ENCODE data around the gene NOL9. TPM values are rescaled to one million over a fixed set of nuclear protein-coding genes. Genes with fewer than 3 reads are reported as not detected.

The NOL9 gene
- total and polyA plus RNA-seq, 10 of the 15 experiments (the other 5 are each of a cell fraction or from before 2014, with no cell fraction given), result 3.9 to 35.9 (median 23.0) TPM

GRCh38 chr1:6554031-6554906, at the start of gene NOL9 (continued):
- TF ChIP-seq MEF2B (IDR thresholded peaks at IDR 0.05; ENCODE audit: partially characterized antibody, poor library complexity, severe bottlenecking) (no peak), CTCF (IDR thresholded peaks at IDR 0.05 in 2 of 3, conservative IDR thresholded peaks at IDR 0.05 in 1 of 3; ENCODE audit: control insufficient read depth in 2 of 3, extremely low read depth in 1 of 3, insufficient read depth in 1 of 3, low read depth in 3 of 3, low read length in 3 of 3) (peak; percentile 87 to 96 (median 90)), JUND (IDR thresholded peaks at IDR 0.05; ENCODE audit: low read depth, low read length) (no peak), ZNF592 (IDR thresholded peaks at IDR 0.05) (peak; percentile 42; the same call in 1 of the 2 replicates), ASH2L (IDR thresholded peaks at IDR 0.05; ENCODE audit: borderline replicate concordance, low read depth) (no peak), ELK1 (IDR thresholded peaks at IDR 0.05; ENCODE audit: low read depth, low read length) (no peak), PRDM15 (CRISPR knock-in tag; IDR thresholded peaks at IDR 0.05) (no peak), USF1 (IDR thresholded peaks at IDR 0.05; ENCODE audit: borderline replicate concordance, extremely low read length, insufficient read depth, low read depth, low read length) (no peak), NR2C1 (IDR thresholded peaks at IDR 0.05) (peak; percentile 74), SP1 (IDR thresholded peaks at IDR 0.05; ENCODE audit: low read depth, low read length) (peak; percentile 64), CEBPZ (IDR thresholded peaks at IDR 0.05; ENCODE audit: low read depth, low read length) (no peak)
